OCI-M2 (cell line): ENCODE results near the gene MRPL58.
"Not testable (repeated sequence)": the region's sequence is repeated elsewhere in the genome, so short reads cannot be mapped to it uniquely, and the experiment has no call there.

ENCODE experiments used
- DNase-seq: peaks from one replicate; lab custom pipeline; 2025; ENCODE audit not compliant: unreplicated experiment; lab: John Stamatoyannopoulos, UW

MRPL58 gene

GRCh38 chr17:75012346-75013091 is at the start of gene MRPL58:
MRPL58 (plus strand) TSS chr17:75012670; CDS start chr17:75012687, 17 bp downstream.
- DNase-seq = no peak

GRCh38 chr17:74963656-74964055 is 48.8 kb upstream of the MRPL58 start:
- no peak for DNase-seq

GRCh38 chr17:74964246-74964761 is 48.2 kb upstream of the MRPL58 start:
- no peak for DNase-seq

GRCh38 chr17:74964988-74965622 is 47.4 kb upstream of the MRPL58 start:
- DNase-seq = no peak

- no peak for DNase-seq
Measured at GRCh38 chr17:74968361-74968780, 44.1 kb upstream of the MRPL58 start.

GRCh38 chr17:74969501-74969900 is 43.0 kb upstream of the MRPL58 start:
- not testable (repeated sequence) for DNase-seq

- no peak for DNase-seq
Measured at GRCh38 chr17:74970395-74970794, 42.1 kb upstream of the MRPL58 start.

GRCh38 chr17:74971069-74971841 is 41.2 kb upstream of the MRPL58 start:
- DNase-seq = no peak

- DNase-seq = no peak
Measured at GRCh38 chr17:74971842-74972106, 40.7 kb upstream of the MRPL58 start.

- DNase-seq = no peak
Measured at GRCh38 chr17:74972107-74972972, 40.1 kb upstream of the MRPL58 start, which contains the start of gene HID1. HID1 (minus strand) TSS chr17:74972759; CDS start chr17:74972656, 103 bp downstream.

- DNase-seq = no peak
Measured at GRCh38 chr17:74972973-74973328, 39.5 kb upstream of the MRPL58 start.

GRCh38 chr17:74975943-74976342 is 36.5 kb upstream of the MRPL58 start:
- DNase-seq = no peak

GRCh38 chr17:74977802-74978201 is 34.7 kb upstream of the MRPL58 start:
- no peak for DNase-seq

GRCh38 chr17:74978240-74978639 is 34.2 kb upstream of the MRPL58 start:
- DNase-seq = no peak

GRCh38 chr17:74979408-74980146 is 32.9 kb upstream of the MRPL58 start:
- DNase-seq = no peak

GRCh38 chr17:74981318-74981978 is 31.0 kb upstream of the MRPL58 start:
- no peak for DNase-seq

- no peak for DNase-seq
Measured at GRCh38 chr17:74981979-74982662, 30.3 kb upstream of the MRPL58 start.

- DNase-seq = not testable (repeated sequence)
Measured at GRCh38 chr17:74982663-74983313, 29.7 kb upstream of the MRPL58 start.

GRCh38 chr17:74986206-74986576 is 26.3 kb upstream of the MRPL58 start:
- no peak for DNase-seq
